Umbilical cord (tissue), 2 donors: ENCODE measurements around the gene EMP2. TPM values are rescaled to one million over a fixed set of nuclear protein-coding genes. Genes with fewer than 3 reads are reported as not detected.
"Not testable (repeated sequence)": the region's sequence is repeated elsewhere in the genome, so short reads cannot be mapped to it uniquely, and the experiment has no call there.

Experiments used
- DNase-seq: peaks from one replicate; pipeline ENCODE4 v3.0.0-alpha.2; 2015; ENCODE audit warnings: low spot score
- total RNA-seq: library from RNA; depleted of rRNA; stranded (reverse); fragments of >200 nt; gene quantifications from one replicate; pipeline ENCODE4 v1.2.3, GENCODE V29; 2014; ENCODE audit warnings: low replicate concordance; ENCODE audit not compliant: insufficient read depth

Gene EMP2
- total RNA-seq, 1 donor from 2014 or later: 27.0 TPM

DNA sequence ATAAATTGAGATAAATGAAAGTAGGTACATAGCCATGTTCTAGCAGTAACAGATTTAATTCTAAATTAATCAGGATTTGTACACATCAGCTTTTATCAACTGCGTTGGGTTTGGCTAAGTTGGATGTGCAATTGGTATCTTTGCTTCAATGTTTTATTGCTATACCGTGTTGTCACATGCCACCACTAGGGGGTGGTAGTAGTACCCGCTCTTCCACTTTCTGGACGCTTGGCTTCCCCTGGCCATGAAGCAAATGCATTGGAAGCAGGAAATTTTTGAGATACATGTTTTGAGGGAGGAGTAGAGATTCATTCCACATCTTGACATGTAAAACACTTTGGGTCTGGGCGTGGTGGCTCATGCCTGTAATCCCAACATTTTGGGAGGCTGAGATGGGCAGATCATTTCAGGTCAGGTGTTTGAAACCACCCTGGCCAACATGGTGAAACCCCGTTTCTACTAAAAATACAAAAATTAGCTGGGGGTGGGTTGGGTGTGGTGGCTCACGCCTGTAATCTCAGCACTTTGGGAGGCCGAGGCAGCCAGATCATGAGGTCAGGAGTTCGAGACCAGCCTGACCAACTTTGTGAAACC is 58.6 kb downstream of the EMP2 start:
- peak; percentile 71 for DNase-seq

DNA sequence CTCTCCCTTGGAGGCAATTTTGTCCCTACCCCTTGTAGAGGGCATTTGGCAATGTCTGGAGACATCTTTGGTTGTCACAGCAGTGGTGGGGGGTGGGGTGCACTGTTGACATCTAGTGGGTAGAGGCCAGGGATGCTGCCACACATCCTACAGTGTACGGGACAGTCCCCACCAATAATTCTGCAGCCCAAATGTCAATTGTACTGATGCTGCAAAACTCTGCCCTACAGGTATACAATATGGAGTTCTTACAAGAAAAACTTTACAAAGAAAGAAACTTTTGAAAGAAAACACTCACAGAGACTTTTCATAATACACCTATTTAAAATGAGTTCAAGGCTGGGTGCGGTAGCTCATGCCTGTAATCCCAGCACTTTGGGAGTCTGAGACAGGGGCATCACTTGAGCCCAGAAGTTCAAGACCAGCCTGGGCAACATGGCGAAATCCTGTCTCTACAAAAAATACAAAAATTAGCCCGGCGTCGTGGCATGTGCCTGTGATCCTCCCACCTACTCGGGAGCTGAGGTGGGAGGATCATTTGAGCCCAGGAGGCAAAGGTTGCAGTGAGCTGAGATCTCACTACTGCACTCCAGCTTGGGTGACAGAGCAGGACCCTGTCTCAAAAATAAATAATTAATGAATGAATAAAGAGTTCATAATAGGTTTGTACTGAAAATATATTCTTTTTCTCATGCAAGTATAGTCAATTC is 59.4 kb downstream of the EMP2 start:
- no peak for DNase-seq

DNA sequence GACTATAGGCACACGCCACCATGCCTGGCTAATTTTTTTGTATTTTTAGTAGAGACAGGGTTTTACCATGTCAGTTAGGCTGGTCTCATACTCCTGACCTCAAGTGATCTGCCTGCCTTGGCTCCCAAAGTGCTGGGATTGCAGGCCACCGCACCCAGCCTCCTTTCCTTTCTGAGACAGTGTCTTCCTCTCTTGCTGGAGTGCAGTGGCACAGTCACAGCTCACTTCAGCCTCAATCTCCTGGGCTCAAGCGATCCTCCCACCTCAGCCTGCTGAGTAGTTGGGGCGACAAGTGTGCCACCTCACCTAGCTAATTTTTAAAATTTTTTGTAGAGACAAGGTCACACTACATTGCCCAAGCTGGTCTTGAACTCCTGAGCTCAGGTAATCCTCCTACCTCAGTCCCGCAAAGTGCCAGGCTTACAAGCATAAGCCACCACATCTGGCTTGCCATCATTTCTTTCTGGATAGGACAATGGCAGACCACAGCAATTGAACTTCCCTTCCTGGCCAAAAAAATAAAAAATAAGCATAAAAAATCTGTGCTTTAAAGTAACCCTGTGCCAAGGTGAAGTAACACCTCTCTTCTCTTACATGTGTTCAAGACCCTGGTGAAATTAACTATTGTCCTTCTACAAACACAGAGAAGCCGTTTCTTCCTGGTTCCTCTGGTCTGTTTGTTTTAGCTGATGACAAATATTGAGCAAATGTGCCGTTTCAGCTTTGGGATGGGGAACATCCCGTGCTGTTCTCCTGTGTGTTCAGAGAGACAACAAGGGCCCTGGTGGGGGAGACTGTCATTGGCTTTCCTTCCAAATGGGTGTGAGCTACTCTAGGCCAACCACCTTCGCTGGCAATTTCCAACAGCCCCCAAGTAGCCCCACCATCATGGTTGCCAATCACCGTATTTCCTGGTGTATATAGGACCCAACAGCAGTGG is 60.2 kb downstream of the EMP2 start:
- DNase-seq: no peak

DNA sequence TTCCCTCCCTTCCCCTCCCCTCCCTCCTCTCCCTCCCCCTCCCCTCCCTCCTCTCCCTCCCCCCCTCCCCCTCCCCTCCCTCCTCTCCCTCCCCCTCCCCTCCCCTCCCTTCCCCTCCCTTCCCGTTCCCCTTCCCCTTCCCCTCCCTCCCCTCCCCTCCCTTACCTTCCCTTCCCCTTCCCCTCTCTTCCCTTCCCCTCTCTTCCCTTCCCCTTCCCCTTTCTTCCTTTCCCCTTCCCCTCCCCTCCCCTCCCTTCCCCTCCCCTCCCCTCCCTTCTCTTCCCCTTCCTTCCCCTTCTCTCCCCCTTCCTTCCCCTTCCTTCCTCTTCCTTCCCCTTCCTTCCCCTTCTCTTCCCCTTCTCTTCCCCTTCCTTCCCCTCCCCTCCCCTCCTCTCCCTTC is 61.1 kb downstream of the EMP2 start:
- DNase-seq: no peak

DNA sequence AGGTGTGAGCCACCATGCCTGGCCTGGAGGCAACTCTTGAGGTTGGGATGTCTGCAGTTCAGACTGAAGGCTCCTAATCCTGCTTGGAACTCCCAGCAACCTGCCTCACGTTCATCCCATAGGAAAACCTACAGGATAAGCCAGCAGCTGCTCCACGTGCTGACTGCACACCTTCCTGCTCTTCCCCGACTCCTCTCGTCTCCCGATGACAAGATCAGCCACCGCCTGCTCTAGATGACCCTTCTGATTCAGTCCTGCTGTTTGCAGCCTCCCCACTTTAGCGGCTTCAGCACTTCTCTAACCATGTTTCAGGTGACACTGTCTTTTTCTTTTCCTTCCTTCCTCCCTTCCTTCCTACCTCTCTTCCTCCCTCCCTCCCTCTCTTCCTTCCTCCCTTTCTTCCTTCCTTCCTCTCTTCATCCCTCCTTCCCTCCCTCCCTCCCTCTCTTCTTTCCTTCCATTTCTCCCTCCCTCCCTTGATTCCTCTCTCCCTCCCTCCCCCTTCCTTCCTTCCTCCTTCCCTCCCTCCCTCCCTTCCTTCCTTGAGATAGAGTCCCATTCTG is 61.8 kb downstream of the EMP2 start:
- DNase-seq: no peak

DNA sequence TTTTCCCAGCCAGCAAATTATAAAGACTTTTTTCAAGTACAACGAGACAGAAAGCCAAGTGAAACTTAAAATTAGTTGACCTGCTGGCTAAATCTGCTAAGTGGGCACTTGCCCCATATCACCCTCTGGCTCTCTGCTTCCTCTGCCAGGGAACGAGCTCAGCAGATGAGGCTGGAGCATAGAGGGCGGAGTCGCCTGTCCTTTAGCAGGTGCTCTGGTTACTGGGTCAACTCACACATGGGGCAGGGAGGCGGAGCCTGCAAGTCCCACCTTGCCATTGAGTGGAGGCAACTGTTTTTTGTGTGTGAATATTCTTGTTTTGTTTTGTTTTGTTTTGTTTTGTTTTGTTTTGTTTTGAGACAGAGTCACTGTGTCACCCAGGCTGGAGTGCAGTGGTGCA is 62.5 kb downstream of the EMP2 start:
- DNase-seq: no peak

DNA sequence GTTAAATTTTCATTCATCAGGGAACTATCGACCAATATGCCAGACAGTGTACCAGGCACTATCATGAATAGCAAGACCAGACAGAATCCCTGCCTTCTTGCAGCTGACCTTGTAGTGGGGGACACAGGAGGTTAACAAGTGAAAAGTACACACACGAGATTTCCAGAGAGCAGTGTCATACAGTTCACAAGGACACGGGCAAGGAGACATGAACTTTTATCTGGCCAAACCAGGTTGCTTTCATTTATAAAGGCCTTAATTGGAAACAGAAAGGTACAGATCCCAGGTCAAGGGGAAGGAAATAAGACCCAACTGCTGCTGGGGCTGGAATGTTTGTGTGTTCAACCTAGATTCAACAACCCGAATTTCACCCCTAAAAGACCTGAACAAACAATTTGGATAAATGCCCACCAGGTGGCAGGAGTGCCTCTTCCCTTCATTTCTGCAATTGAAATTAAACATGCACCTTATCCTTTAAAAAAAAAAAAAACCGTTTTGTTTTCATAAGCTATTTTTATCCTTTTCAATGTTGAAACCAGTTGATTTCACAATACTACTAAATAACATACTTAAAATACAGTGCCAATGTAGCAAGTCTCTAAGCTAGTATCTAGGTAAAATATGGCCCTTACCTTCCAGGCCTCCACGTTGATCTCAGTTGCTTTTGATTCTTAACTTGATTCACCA is 65.9 kb downstream of the EMP2 start:
- peak; percentile 62 for DNase-seq

DNA sequence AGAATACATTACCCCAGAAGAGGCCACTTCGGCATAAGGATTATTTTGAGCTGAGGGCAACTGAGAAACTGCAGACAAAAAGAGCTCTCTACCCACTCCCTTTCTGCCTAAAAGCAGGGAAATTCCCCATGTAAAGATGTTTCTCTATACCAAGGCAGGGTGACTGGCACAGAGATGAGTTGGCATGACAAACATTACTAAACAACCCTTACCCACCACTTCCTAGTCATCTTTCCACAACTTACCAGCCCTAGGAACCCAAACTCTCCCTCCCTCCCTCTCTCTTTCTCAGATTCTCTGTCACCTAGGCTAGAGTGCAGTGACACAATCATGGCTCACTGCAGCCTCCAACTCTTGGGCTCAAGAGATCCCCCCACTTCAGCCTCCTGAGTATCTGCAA is 68.6 kb downstream of the EMP2 start:
- no peak for DNase-seq

DNA sequence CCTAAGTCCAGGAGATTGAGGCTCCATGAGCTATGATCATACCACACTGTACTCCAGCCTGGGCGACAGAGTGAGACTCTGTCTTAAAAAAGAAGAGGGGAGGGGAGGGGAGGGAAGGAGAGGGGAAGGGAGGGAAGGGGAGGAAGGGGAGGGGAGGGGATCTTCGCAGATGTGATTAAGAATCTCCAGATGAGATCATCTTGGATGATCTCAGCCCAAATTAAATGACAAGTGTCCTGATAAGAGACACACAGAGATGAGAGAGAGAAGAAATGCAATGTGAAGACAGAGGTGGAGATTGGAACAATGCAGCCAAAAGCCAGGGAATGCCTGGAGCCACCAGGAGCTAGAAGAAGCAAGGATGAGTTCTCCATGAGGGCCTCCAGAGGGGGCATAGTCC is 70.1 kb downstream of the EMP2 start:
- DNase-seq: no peak

DNA sequence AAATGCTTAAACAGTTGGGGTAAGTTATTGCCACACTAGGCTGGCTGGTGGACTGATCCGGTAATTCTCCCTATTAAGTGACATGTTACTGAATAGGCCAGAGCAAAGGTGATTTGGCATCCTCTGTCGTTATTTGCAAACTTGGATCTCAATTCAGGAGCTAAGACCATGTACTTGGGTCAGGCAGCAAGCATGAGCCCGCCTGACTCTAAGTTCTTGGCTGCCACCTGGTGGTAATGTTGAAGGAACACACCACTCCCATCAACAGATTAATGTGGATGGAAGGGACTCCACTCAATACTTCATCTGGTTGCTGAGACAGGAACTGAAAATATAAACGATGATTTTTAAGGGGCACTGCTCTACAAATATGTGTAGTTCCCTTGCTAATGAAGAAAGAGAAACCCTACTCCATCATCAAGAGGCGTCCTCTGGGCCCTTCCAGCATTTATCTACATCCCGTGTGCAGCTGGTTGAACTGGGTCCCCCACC is 70.8 kb downstream of the EMP2 start:
- peak; percentile 85 for DNase-seq

DNA sequence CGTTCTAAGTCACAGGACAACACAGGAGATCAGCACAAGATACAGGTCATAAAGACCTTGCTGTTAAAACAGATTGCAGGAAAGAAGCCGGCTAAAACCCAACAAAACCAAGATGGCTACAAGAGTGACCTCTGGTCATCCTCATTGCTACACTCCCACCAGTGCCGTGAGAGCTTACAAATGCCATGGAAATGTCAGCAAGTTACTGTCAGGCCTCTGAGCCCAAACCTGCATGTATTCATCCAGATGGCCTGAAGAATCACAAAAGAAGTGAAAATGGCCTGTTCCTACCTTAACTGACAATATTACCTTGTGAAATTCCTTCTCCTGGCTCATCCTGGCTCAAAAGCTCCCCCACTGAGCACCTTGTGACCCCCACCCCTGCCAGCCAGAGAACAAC is 75.1 kb downstream of the EMP2 start:
- DNase-seq: not testable (repeated sequence)

DNA sequence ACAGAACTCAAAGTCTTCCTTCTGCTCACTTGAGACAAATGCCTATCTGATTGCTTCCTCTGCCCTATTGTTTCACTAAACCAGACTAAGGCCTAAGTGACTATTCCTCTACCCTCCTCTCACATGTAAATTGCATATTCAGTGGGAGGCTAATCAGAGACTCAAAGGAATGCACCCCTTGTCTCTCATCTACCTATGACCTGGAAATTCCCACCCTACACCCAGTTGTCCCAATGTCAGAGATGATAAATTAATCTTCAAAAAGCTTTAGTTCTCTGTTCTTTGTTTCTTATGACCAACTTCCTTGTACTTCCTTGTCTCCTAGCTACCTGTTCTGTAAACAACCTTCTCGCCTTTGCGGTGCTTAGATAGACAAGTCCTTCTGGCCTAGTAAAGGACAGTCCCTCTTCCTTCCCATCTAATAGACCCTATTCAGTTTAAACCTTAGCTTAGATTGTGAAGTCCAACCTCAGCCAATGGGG is 76.0 kb downstream of the EMP2 start:
- DNase-seq: no peak

DNA sequence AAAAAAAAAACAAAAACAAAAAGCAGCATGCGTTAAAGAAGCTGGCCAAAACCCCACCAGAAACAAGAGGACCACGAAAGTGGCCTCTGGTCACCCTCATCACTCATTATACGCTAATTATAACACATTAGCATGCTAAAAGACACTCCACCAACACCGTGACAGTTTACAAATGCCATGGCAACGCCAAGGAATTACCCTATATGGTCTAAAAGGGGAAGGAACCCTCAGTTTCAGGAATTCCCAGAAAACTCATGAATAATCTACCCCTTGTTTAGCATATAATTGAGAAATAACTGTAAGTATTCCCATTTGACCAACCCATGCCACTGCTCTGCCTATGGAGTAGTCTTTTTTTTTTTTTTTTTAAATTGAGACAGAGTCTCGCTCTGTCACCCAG is 77.6 kb downstream of the EMP2 start:
- no peak for DNase-seq

DNA sequence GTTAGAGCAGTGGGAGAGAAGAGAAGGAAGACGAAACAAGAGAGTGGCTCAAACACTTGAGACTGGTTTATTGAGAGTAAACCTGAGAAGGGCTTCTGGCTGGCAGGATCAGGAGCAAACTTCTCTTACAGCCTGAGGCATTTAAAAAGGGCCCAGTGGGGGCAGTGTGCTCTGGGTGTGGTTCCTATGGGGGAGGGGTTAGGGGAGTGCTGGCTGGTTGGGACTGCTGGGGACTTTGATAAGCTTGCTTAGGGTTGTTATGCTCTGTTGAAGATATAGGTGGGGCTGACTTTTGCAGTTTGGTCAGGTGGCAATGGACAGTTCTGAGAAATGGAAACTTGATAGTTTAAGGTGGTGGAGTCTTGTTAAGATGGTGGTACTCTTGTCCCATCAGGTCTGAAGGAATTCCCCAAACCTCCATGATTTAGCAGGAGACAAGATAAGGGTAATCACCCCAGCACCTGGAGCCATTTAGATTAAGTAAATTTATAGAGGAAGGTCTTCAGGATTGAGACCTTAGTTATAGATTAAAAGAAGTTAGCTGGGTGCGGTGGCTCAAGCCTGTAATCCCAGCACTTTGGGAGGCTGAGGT is 79.3 kb downstream of the EMP2 start:
- no peak for DNase-seq

DNA sequence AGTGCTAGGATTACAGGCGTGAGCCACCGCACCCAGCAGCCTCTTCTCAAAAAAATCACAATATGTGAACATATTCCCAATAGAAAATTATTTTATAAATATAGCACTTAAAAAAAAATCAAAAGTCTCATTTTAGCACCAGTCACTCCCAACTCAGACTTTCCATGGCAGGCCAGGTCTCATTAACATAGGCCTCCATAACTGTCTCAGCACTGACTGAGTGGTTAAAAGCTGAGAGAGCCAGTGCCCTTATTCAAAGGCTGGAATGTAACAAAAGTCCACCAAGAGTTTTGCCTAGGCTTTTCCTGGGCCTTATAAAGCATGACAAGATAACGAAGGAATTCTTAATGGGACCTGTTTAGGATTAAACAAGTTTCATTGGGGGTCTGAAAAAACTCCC is 79.8 kb downstream of the EMP2 start:
- DNase-seq: no peak

DNA sequence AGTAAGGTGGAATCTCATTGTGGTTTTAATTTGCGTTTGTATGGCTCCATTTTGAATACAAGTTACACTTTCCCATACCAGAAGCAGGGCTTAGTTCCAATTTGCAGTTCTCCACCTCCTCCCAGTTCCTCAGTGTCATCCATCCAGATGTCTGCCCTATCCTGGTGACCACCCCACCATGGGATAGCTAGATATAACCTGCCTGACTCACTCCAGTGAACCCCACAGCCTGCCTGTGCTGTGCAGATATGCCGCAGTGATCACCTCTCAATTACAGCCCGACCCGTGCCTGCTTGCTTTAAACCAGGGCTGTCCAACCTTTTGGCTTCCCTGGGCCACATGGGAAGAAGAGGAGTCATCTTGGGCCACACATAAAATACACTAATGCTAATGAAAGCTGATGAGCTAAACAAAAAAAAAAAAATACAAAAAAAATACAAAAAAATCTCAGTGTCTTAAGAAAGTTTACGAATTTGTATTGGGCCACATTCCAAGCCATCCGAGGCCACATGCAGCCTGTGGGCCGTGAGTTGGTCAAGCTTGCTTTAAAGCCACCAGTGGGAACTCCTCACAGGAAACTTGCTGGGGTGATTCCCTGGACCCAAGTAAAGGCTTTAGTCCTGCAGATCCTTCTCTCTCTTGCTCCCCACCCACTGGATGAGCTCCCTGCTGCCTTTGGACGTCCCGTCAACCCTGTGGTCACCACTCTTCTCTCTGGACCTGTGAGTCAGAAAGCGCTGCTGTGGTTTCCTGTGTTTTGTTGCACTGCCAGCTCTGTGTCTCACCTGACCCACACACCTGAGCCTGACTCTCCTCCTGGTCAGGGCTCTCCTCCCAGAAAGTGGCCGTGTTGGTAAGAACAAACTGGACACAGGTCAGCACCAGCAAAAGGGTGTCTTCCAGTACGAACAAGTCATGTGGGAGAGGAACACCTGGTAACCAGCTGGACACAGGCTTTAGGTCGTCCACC is 83.0 kb downstream of the EMP2 start:
- no peak for DNase-seq

DNA sequence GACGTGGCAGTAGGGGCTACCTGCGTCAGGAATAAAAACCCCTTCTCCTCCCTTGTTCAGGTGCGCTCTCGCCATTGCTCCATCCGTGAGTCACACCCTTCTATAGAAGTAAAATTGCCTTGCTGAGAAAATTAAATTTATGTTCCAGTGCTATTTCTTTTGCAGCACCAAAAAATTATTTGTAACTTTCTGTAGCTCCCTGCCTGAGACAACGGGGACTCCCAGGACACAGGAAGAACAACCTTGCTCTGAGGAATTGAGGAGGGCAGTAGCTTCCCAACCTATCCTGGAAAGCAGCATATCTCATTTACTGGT is 85.4 kb downstream of the EMP2 start:
- DNase-seq: no peak

DNA sequence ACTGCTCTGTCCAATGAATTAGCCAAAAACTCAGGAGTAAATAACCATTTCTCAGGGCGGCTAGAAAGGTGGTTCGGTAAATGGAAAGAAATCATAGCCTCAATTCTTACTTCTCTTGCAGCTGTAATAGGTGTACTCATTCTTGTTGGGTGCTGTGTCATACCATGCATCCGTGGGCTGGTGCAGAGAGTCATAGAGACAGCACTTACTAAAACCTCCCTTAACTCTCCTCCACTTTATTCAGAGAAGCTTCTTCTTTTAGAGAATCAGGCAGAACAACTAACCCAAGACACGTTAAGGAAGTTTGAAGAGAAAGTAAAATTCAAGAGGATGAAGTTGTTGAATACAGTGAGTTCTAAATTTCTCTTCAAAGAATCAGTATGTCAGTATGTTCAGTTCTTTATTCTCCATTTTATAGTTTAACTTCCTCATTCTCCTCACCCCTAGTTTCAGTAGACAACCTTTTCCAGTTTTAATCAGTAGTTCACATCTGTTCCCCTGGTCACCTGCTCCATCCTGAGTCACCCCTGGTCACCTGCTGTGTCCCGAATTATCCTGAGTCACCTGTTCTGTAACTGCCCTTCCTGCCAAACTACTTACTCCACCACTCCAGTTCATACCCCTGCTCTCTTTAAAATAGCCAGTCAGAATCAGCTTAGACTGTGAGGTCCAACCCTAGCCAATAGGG is 85.9 kb downstream of the EMP2 start:
- DNase-seq: no peak

DNA sequence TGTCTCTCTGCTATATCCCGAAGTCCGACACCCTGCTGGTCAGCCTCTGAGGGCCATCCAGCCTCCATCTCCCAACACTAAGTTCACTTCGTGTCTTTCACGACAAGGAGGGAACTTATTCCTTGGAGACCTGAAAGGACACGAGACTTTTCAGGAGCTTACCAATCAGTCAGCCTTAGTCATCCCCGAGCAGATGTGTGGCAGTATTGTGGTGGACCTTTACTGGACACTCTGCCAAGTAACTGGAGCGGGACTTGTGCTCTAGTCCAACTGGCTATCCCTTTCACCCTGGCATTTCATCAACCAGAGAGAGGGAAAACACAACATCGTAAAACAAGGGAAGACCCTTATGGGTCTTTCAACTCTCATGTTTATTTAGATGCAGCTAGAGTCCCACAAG is 87.1 kb downstream of the EMP2 start:
- DNase-seq: no peak
